Measurements from ENCODE around the gene SH2D3A.
"Not testable (repeated sequence)": the region's sequence is repeated elsewhere in the genome, so short reads cannot be mapped to it uniquely, and the experiment has no call there.

GRCh38 chr19:6748543-6748942 is 18.7 kb downstream of the SH2D3A start:
- not testable (repeated sequence) for TF ChIP-seq CTCF (IDR thresholded peaks at IDR 0.05; ENCODE audit: poor library complexity); EZH2phosphoT487 (IDR thresholded peaks at IDR 0.05; ENCODE audit: low read depth, severe bottlenecking, unreplicated experiment)

All from hepatocyte (in vitro differentiated cells).